BLaER1 (cell line): ENCODE results near the gene RTKN.
"Not testable (repeated sequence)": the region's sequence is repeated elsewhere in the genome, so short reads cannot be mapped to it uniquely, and the experiment has no call there.

Source experiments
- H3K27ac ChIP-seq: shearing (Covaris generic); formaldehyde crosslinking; 2 replicates; pipeline ENCODE4 v1.8.1; 2022
- H3K27me3 ChIP-seq: shearing (Covaris generic); formaldehyde crosslinking; 2 replicates; pipeline ENCODE4 v1.8.1; 2022
- H3K36me3 ChIP-seq: shearing (Covaris generic); formaldehyde crosslinking; 2 replicates; pipeline ENCODE4 v1.8.1; 2022
- H3K4me1 ChIP-seq: shearing (Covaris generic); formaldehyde crosslinking; 2 replicates; pipeline ENCODE4 v1.8.1; 2022
- H3K4me2 ChIP-seq: shearing (Covaris generic); formaldehyde crosslinking; 2 replicates; pipeline ENCODE4 v1.8.1; 2022
- H3K4me3 ChIP-seq: shearing (Covaris generic); formaldehyde crosslinking; 2 replicates; pipeline ENCODE4 v1.8.1; 2022
- H3K9ac ChIP-seq: shearing (Covaris generic); formaldehyde crosslinking; 2 replicates; pipeline ENCODE4 v1.8.1; 2022
- H3K9me3 ChIP-seq: shearing (Covaris generic); formaldehyde crosslinking; 2 replicates; pipeline ENCODE4 v1.8.1; 2022
- H4K20me1 ChIP-seq: shearing (Covaris generic); formaldehyde crosslinking; 2 replicates; pipeline ENCODE4 v1.8.1; 2022
- Cebpa-rat ChIP-seq: shearing (Covaris generic); IDR thresholded peaks from 2 replicates; pipeline ENCODE4 v1.8.1; 2022

The RTKN gene

GRCh38 chr2:74481431-74481830 is 39.7 kb upstream of the RTKN start:
- TF ChIP-seq Cebpa-rat = no peak
- no peaks in the 10 kb centered on the region for H3K27me3 ChIP-seq
- H4K20me1 ChIP-seq = peaks cover 18% of the 10 kb centered on the region
- H3K27ac ChIP-seq = peak overlapping the region; percentile 86
- peak overlapping the region; percentile 83 for H3K9ac ChIP-seq
- peak overlapping the region; percentile 100 for H3K4me2 ChIP-seq
- no peaks in the 10 kb centered on the region for H3K9me3 ChIP-seq
- H3K4me3 ChIP-seq = peak overlapping the region; percentile 85
- H3K36me3 ChIP-seq = peaks cover 53% of the 10 kb centered on the region
- H3K4me1 ChIP-seq = peaks cover 40% of the 10 kb centered on the region

GRCh38 chr2:74474899-74475298 is 33.2 kb upstream of the RTKN start:
- Histone ChIP-seq H3K9ac (no peak overlapping the region), H3K36me3 (peaks cover 62% of the 10 kb centered on the region), H3K27me3 (no peaks in the 10 kb centered on the region), H3K9me3 (no peaks in the 10 kb centered on the region), H3K4me3 (no peak overlapping the region), H4K20me1 (no peaks in the 10 kb centered on the region), H3K4me1 (peaks cover 32% of the 10 kb centered on the region), H3K4me2 (no peak overlapping the region), H3K27ac (no peak overlapping the region)
- TF ChIP-seq Cebpa-rat = no peak

GRCh38 chr2:74474481-74474880 is 32.7 kb upstream of the RTKN start:
- Histone ChIP-seq H3K27me3 (no peaks in the 10 kb centered on the region), H3K9me3 (no peaks in the 10 kb centered on the region), H3K36me3 (peaks cover 58% of the 10 kb centered on the region), H3K4me2 (no peak overlapping the region), H4K20me1 (no peaks in the 10 kb centered on the region), H3K27ac (no peak overlapping the region), H3K4me1 (peaks cover 28% of the 10 kb centered on the region), H3K9ac (no peak overlapping the region), H3K4me3 (no peak overlapping the region)
- TF ChIP-seq Cebpa-rat = no peak

- Histone ChIP-seq H3K36me3 (peaks cover 49% of the 10 kb centered on the region), H3K9ac (peak overlapping the region; percentile 84; the same call in 1 of the 2 replicates), H3K4me2 (peak overlapping the region; percentile 92), H4K20me1 (no peaks in the 10 kb centered on the region), H3K27me3 (no peaks in the 10 kb centered on the region), H3K4me3 (peak overlapping the region; percentile 77), H3K9me3 (no peaks in the 10 kb centered on the region), H3K27ac (peak overlapping the region; percentile 83), H3K4me1 (peaks cover 28% of the 10 kb centered on the region)
- TF ChIP-seq Cebpa-rat = no peak
Measured at GRCh38 chr2:74472945-74473258, 31.2 kb upstream of the RTKN start.

- H3K27ac ChIP-seq = peak within 1 kb of the TSS; percentile 83
- H3K4me2 ChIP-seq = peak within 1 kb of the TSS; percentile 92
- peak within 1 kb of the TSS; percentile 77 for H3K4me3 ChIP-seq
- no peaks in the 10 kb centered on the region for H3K27me3 ChIP-seq
- no peaks in the 10 kb centered on the region for H4K20me1 ChIP-seq
- peak within 1 kb of the TSS; percentile 84 for H3K9ac ChIP-seq
- TF ChIP-seq Cebpa-rat = no peak
- H3K9me3 ChIP-seq = no peaks in the 10 kb centered on the region
- H3K4me1 ChIP-seq = peaks cover 28% of the 10 kb centered on the region
- peaks cover 45% of the 10 kb centered on the region for H3K36me3 ChIP-seq
Measured at GRCh38 chr2:74472086-74472944, 30.6 kb upstream of the RTKN start, which contains the start of gene MRPL53. Gene MRPL53 (minus strand): TSS chr2:74472680. CDS start chr2:74472660, 20 bp downstream.

GRCh38 chr2:74471332-74472065 is 29.8 kb upstream of the RTKN start:
- Histone ChIP-seq H3K9me3 (no peaks in the 10 kb centered on the region), H3K9ac (peak overlapping the region; percentile 84), H3K4me2 (peak overlapping the region; percentile 92), H3K27ac (peak overlapping the region; percentile 83), H3K4me1 (peaks cover 28% of the 10 kb centered on the region), H3K4me3 (peak overlapping the region; percentile 77), H3K36me3 (peaks cover 36% of the 10 kb centered on the region), H3K27me3 (no peaks in the 10 kb centered on the region), H4K20me1 (no peaks in the 10 kb centered on the region)
- no peak for TF ChIP-seq Cebpa-rat

GRCh38 chr2:74470742-74471141 is 29.0 kb upstream of the RTKN start:
- not testable (repeated sequence) for H3K27me3 ChIP-seq, H3K9me3 ChIP-seq, H3K9ac ChIP-seq, H4K20me1 ChIP-seq, H3K27ac ChIP-seq, H3K4me3 ChIP-seq
- H3K4me1 ChIP-seq = peaks cover 32% of the 10 kb centered on the region
- H3K36me3 ChIP-seq = peaks cover 29% of the 10 kb centered on the region
- peak overlapping the region; percentile 92 for H3K4me2 ChIP-seq

- H3K4me3 ChIP-seq = peak overlapping the region; percentile 83
- peak overlapping the region; percentile 86 for H3K27ac ChIP-seq
- H3K36me3 ChIP-seq = peaks cover 32% of the 10 kb centered on the region
- no peaks in the 10 kb centered on the region for H3K27me3 ChIP-seq
- peak overlapping the region; percentile 94 for H3K9ac ChIP-seq
- H3K9me3 ChIP-seq = no peaks in the 10 kb centered on the region
- TF ChIP-seq Cebpa-rat = no peak
- H3K4me1 ChIP-seq = peaks cover 25% of the 10 kb centered on the region
- H3K4me2 ChIP-seq = peak overlapping the region; percentile 96
- peaks cover 36% of the 10 kb centered on the region; the same call in 1 of the 2 replicates for H4K20me1 ChIP-seq
Measured at GRCh38 chr2:74464406-74464805, 22.7 kb upstream of the RTKN start.

GRCh38 chr2:74462786-74463105 is 21.0 kb upstream of the RTKN start:
- Histone ChIP-seq H3K4me2 (no peak overlapping the region), H4K20me1 (peaks cover 36% of the 10 kb centered on the region; the same call in 1 of the 2 replicates), H3K27me3 (no peaks in the 10 kb centered on the region), H3K4me3 (no peak overlapping the region), H3K27ac (no peak overlapping the region), H3K4me1 (peaks cover 32% of the 10 kb centered on the region), H3K9ac (no peak overlapping the region), H3K9me3 (no peaks in the 10 kb centered on the region), H3K36me3 (peaks cover 32% of the 10 kb centered on the region)
- no peak for TF ChIP-seq Cebpa-rat
